Skeletal muscle satellite cell (primary cell): ENCODE data around the gene CNTNAP2.

Experiments used
- H3K27me3 ChIP-seq: 2 replicates; pipeline ENCODE4 v1.7.0; 2013; ENCODE audit warnings: low read length; ENCODE audit not compliant: control insufficient read depth, insufficient read depth
- H3K36me3 ChIP-seq: 2 replicates; pipeline ENCODE4 v1.7.0; 2013; ENCODE audit warnings: mild to moderate bottlenecking, control low read depth, low read length; ENCODE audit not compliant: insufficient read depth
- H3K4me1 ChIP-seq: 2 replicates; pipeline ENCODE4 v1.7.0; 2013; ENCODE audit warnings: low read length; ENCODE audit not compliant: control insufficient read depth, insufficient read depth
- H3K4me2 ChIP-seq: 2 replicates; pipeline ENCODE4 v1.7.0; 2013; ENCODE audit warnings: mild to moderate bottlenecking, low read length
- H3K4me3 ChIP-seq: 2 replicates; pipeline ENCODE4 v1.7.0; 2013; ENCODE audit warnings: low read length
- H3K9ac ChIP-seq: 2 replicates; pipeline ENCODE4 v1.7.0; 2013; ENCODE audit warnings: mild to moderate bottlenecking, low read depth, low read length, moderate library complexity
- H3K9me3 ChIP-seq: replicated peaks from 2 replicates; pipeline ENCODE4 v1.7.0; 2013; ENCODE audit warnings: mild to moderate bottlenecking, control low read depth, low read length

CNTNAP2 gene

DNA sequence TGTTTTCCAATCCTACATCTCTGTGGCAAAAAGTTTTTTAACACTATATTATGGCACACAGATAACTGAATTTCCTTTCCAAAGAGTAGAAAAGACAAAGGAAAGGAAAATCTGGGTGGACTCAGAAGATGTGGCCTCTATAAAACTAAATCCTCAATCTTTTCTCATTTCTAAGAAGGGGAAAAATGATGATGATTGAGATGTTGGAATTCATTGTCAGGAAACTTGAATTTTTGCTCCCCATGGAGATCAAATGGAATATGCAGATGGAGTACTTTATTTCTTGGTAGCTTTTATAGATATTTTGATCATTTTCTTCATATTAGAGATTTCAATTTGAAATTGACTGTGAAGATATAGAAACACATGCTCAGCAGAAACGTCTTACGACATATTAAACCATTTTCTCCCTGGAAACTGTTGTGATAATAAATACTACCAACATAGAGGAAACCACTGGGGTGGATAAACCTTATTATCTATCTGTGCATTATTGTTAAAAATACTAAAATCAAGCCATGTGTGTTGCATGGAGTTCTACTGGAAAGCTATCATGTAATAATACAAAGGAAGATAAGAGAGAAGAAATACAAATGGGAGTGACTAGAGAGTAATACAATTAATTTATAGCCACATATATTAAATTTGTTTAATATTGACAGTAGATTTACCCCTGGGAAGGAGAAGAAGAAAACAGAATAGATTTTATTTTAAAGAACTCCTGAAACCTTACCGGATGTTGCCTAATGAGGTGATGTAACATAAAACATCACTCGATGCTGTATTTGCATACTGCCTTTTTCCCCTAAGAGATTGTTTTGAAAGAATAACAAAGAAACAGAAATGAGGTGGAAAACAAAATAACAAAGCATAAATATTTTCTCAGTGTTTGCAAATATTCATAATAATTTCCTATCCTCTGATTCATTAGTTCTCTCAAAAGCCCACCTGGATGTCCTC is 1542.7 kb downstream of the CNTNAP2 start:
- Histone ChIP-seq H3K9ac (no peak overlapping the region), H3K27me3 (no peaks in the 10 kb centered on the region), H3K4me1 (no peaks in the 10 kb centered on the region), H3K4me3 (no peak overlapping the region), H3K4me2 (no peak overlapping the region), H3K36me3 (no peaks in the 10 kb centered on the region), H3K9me3 (no peaks in the 10 kb centered on the region)

DNA sequence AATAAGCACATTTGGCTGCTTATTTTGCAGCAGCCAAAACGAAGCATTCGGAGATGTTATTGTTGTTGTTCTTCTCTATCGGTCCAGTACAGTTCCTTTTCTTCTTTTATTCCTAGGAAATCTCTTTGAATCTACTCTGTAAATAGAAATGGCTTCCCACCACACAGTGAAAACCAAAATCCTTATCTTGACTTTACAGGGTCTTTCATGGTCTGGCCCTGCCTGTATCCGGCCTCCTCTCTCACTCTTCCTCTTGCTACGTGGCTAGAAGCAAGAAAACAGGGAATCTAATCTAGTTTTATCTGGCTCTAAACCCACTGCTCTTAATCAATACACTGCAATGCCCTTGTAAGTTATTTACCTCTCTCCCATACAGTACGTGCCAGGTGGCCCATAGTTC is 1547.9 kb downstream of the CNTNAP2 start:
- Histone ChIP-seq H3K4me1 (no peaks in the 10 kb centered on the region), H3K4me2 (no peak overlapping the region)

DNA sequence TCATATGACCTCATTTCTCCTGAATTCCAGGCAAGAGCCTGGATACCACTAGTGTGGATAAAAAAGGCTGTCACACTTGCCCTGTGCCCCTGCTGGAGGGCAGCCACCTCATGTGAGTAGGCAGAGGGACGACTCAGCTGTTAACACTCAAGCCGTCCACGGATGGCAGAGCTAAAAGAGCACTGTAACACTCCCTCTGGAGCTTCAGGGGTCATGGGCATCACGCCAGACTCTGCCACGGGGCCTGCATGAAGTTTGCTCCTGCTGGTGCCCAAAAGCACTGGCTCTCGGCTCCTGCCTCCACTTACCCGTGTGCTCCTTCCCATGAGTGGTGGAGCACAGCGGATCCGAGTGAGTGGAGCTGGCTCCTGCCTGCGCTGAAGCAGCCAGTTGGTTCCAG is 1554.2 kb downstream of the CNTNAP2 start:
- Histone ChIP-seq H3K36me3 (no peaks in the 10 kb centered on the region), H3K9ac (no peak overlapping the region), H3K9me3 (no peaks in the 10 kb centered on the region), H3K4me1 (no peaks in the 10 kb centered on the region), H3K4me2 (no peak overlapping the region), H3K4me3 (no peak overlapping the region), H3K27me3 (no peaks in the 10 kb centered on the region)

More for the DNA sequence above, 1547.9 kb downstream of the CNTNAP2 start:
- Histone ChIP-seq H3K27me3 (no peaks in the 10 kb centered on the region), H3K9ac (no peak overlapping the region), H3K36me3 (no peaks in the 10 kb centered on the region), H3K4me3 (no peak overlapping the region), H3K9me3 (no peaks in the 10 kb centered on the region)

DNA sequence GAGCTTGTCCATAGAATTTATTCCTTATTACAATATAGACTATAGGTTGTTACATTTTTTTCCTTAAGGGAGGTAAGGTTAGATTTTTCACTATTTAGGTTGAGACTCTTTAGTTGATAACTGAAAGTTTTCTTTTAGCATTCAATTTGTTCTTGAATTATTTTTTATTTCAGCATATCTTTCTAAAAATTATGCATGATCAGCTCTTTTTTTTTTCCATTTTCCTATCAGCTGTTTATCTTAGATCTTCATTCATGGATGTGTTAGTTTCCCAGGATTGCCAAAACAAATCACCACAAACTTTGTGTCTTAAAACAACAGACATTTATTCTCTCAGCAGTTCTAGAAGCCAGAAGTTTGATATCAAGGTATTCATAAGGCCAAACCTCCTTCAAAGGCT is 1558.1 kb downstream of the CNTNAP2 start:
- Histone ChIP-seq H3K36me3 (no peaks in the 10 kb centered on the region), H3K4me3 (no peak overlapping the region), H3K4me2 (no peak overlapping the region), H3K9me3 (no peaks in the 10 kb centered on the region), H3K4me1 (no peaks in the 10 kb centered on the region), H3K9ac (no peak overlapping the region), H3K27me3 (no peaks in the 10 kb centered on the region)

DNA sequence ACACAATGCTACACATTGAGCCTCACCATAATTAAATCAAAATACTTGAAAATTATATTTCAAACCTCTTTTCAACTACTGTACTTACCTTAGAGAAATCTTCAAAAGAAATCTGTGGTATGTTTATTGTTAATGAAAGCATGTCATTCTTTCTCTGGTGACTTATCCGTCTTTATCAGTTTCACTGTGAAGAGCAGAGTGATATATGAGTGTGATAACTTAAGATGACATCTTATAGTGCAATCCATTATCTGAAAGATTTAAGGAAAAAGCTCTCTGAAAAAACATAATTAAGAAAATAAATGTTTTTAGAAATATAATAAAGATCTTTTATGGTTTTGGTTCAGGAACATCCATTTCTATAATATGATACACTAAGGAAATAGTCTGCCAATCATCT is 1562.3 kb downstream of the CNTNAP2 start:
- H3K9ac ChIP-seq: no peak overlapping the region
- no peak overlapping the region for H3K4me3 ChIP-seq
- H3K4me2 ChIP-seq: no peak overlapping the region
- no peaks in the 10 kb centered on the region for H3K4me1 ChIP-seq
- no peaks in the 10 kb centered on the region for H3K27me3 ChIP-seq
- no peaks in the 10 kb centered on the region for H3K36me3 ChIP-seq
- H3K9me3 ChIP-seq: no peaks in the 10 kb centered on the region

DNA sequence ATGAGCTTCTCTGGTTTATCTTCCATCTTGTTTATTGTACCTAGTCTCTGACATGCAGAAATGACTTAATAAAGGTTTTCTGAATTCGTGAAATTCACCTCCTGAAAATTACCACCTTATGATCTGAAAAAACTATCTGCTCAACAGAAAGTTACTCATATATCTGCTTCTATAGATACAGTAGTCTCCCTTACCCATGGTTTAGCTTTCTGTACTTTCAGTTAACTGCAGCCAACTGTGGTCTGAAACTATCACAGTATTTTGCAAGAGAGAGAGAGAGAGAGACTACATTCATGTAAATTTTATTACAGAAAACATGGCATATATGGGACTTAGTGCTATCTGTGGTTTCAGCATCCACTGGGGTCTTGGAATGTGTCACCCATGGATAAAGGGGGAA is 1564.9 kb downstream of the CNTNAP2 start:
- Histone ChIP-seq H3K9ac (no peak overlapping the region), H3K4me2 (no peak overlapping the region), H3K4me1 (no peaks in the 10 kb centered on the region)

DNA sequence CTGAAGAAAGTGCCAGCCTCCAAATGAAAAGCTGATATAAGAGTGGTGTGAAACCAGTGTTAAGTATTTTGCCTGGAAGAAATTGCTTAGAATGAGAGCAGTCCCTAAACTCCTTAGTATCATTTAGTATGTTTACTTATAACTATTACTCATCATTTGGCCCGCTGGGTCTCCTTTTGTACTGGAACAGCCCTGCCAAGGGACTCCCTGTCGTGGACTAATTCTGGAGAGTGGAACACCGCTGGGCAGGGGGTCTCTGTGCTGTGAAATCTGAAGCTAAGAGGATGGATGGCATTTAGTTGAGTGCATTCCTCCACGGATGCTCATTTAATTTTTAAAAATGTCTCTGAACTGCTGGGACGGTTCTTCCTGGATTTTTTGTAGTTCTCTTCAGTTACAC is 1584.1 kb downstream of the CNTNAP2 start:
- Histone ChIP-seq H3K27me3 (no peaks in the 10 kb centered on the region), H3K4me1 (no peaks in the 10 kb centered on the region), H3K9ac (no peak overlapping the region), H3K9me3 (no peaks in the 10 kb centered on the region), H3K4me2 (peak overlapping the region; percentile 13), H3K36me3 (no peaks in the 10 kb centered on the region), H3K4me3 (no peak overlapping the region)

More for the DNA sequence above, 1564.9 kb downstream of the CNTNAP2 start:
- Histone ChIP-seq H3K4me3 (no peak overlapping the region), H3K27me3 (no peaks in the 10 kb centered on the region), H3K36me3 (no peaks in the 10 kb centered on the region), H3K9me3 (no peaks in the 10 kb centered on the region)

DNA sequence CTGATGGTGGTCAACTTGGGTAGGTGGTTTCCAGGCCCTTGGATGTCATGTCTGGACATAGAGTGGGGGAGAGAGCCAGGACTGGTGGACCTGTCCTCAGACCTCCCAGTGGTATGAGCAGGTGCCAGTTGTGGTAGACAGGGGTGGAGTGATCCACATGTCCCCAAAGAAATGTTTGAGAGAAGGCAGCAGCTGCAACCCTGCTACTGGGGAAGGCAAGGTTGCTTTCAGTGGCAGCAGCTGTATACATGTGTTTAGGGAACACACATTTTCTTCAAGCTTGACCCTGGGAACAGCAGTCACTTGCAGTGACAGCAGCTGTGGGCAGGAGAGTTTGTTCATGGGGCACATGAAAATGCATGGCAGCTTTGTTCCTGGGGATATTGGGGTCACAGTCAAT is 1591.3 kb downstream of the CNTNAP2 start:
- Histone ChIP-seq H3K27me3 (no peaks in the 10 kb centered on the region), H3K4me2 (no peak overlapping the region), H3K9me3 (no peaks in the 10 kb centered on the region), H3K4me3 (no peak overlapping the region), H3K9ac (no peak overlapping the region), H3K4me1 (no peaks in the 10 kb centered on the region), H3K36me3 (no peaks in the 10 kb centered on the region)

DNA sequence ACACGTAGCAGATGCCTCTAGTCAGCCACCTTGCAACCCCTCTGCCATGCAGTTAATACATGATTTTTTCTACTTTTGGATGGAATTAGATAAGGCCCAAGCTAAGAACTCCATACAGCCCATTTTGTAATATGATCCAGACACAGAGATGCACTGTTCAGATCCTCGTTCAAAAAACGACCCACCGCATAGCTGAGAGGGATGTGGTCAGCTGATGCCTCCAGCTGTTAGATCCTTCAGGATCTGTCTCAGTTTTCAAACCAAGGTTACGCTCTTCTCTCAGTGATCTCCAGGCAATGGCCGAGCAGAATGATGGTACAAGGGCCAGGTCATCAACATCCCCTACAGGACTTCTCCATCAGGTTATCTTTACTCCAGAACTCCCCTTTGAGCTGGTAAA is 1592.3 kb downstream of the CNTNAP2 start:
- Histone ChIP-seq H3K4me3 (no peak overlapping the region), H3K4me2 (no peak overlapping the region), H3K4me1 (no peaks in the 10 kb centered on the region), H3K9me3 (no peaks in the 10 kb centered on the region), H3K27me3 (no peaks in the 10 kb centered on the region), H3K9ac (no peak overlapping the region), H3K36me3 (no peaks in the 10 kb centered on the region)

DNA sequence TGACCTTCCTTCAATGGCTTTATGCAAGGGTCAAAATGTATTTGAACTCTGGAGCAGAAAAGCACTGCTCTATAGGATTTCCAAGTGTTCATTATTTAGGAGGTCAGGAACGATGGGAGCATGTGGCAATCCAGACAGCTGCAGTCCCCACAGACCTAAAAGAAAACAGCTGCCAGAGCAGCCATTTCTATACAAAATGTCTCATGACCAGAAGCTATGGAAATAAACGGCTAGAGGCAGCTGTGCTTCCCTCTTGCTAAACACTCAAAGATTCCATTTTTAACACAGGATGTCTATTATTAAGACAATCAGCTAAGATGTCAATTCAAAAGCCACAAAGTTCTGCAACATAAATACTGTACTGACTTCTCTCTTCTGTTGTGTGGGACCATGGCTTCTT is 1594.8 kb downstream of the CNTNAP2 start:
- no peaks in the 10 kb centered on the region for H3K36me3 ChIP-seq
- H3K4me2 ChIP-seq: no peak overlapping the region
- H3K9ac ChIP-seq: no peak overlapping the region
- no peaks in the 10 kb centered on the region for H3K4me1 ChIP-seq
- no peaks in the 10 kb centered on the region for H3K9me3 ChIP-seq
- H3K27me3 ChIP-seq: no peaks in the 10 kb centered on the region
- no peak overlapping the region for H3K4me3 ChIP-seq

DNA sequence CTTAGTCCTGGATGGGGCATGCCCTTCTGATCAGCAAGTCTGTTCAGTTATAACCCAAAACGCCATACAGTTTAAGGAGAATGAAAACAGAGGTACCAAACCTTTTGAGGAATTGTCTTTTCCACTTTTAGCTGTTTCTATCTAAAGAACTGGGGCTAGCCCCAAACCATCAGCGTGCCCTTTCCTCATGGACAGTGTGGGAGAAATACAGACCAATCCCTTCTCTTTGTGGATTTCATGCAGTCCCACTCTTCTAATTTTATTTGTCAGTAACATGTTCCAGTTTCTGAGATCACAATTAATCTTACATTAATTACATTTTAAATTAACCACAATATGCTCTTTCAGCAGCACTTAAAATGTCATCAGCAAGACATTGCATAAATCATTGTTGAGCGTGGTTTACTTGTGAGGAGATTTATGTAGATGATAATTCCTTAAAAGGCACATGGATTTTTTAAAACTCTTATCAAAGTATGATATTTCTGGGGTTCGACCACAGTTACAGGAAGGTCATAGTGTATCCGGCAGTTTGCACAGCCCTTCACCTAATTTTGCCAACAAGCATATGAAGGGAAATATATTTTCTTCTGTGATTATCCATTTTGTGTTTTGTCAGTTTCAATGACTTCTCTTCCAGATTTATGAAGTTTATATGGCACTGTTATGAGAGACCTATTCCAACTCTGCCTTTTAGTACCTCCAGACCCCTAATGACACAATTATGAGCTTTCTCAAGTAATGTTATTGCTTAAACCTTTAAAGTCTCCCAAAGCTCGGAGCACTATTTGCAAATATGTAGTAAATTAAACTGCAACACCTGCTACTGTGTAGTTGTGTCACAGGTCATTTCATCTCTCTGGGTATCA is 1605.6 kb downstream of the CNTNAP2 start:
- Histone ChIP-seq H3K4me3 (no peak overlapping the region), H3K9ac (no peak overlapping the region)

More for the DNA sequence above, 1605.6 kb downstream of the CNTNAP2 start:
- Histone ChIP-seq H3K36me3 (no peaks in the 10 kb centered on the region), H3K4me1 (no peaks in the 10 kb centered on the region), H3K9me3 (no peaks in the 10 kb centered on the region), H3K4me2 (no peak overlapping the region), H3K27me3 (no peaks in the 10 kb centered on the region)
